Activated T-helper 9 cell treated with anti-CD3 and anti-CD28 coated beads, Interleukin-2, amount 50 U/mL, for 16 hours (primary cell): ENCODE data around the gene EFNB2.
A peak's percentile ranks its signal among the peaks of the same experiment; 100 is the strongest.

Experiments
- DNase-seq: peaks from one replicate; pipeline ENCODE4 v3.0.0-alpha.2; 2020; ENCODE audit warnings: low read depth

Gene EFNB2, protein sequence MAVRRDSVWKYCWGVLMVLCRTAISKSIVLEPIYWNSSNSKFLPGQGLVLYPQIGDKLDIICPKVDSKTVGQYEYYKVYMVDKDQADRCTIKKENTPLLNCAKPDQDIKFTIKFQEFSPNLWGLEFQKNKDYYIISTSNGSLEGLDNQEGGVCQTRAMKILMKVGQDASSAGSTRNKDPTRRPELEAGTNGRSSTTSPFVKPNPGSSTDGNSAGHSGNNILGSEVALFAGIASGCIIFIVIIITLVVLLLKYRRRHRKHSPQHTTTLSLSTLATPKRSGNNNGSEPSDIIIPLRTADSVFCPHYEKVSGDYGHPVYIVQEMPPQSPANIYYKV

DNA sequence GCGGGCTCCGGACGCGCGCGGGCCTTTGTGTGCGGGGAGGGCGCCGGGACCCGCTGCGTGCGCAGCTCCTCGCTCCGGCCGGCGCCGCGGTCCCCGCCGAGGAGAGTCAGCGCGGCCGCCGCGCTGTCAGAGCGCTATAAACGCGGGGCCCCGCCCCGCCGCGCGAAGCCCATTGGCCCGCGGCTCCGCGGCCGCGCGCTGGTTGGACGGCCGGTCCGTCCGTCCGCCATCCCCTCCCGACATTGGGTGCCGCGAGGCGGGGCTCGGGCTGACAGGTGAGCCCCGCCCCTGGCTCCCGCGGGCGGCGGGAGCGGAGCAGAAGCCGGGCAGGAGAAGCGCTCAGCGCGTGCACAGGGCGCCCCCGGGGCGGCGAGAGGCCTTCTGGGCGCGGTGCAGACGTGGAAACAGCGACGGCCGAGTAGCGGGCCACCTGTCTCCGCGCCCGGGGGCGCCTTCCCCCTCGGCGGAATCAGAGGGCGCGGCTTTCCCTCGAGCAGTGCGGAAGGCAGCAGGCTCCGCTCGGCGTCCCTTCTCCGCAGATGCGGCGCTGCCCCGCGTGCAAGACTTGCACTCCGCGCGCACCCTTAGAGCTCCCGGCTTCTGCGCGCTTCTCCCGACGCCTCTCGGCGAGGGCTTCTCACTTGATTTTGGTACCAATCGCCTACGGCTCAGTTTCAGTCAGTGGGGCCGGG, at the start of gene EFNB2:
TSS of gene EFNB2 (minus strand) at position 111 of the 692 bp plus-strand sequence. CDS start 698 bp downstream, outside the sequence.
- peak; percentile 82 for DNase-seq

GRCh38 chr13:106581225-106581624, 45.8 kb upstream of the EFNB2 start:
- no peak for DNase-seq

GRCh38 chr13:106575896-106576295, 40.4 kb upstream of the EFNB2 start:
- DNase-seq = no peak

- DNase-seq = no peak
Observed at GRCh38 chr13:106573868-106574267, 38.4 kb upstream of the EFNB2 start.

DNA sequence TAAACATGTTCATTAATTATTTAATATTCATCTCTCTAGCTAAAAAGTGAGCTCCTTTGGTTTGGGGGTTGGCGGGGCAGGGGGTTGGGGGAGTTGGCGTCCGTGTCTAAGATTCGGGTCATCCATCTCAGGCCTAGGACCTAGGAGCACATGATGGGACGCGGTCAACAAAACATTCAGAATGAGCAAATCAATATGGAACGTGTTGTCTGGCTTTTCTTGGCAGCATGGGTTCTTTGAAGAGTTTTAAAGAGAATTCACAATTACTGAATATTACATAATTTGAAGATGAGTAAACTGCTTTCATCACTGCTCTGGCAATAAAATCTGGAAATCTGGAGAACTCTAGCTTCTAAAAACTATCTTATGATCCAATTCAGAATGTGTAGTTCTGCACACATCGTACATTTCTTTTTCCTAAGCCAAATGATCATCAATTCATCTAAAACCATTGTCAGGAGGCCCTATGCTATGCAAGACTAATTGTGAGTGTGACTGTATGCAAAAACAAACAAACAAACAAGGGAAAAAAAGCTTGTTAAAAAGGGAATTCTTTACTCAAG, 37.9 kb upstream of the EFNB2 start:
- DNase-seq = no peak

DNA sequence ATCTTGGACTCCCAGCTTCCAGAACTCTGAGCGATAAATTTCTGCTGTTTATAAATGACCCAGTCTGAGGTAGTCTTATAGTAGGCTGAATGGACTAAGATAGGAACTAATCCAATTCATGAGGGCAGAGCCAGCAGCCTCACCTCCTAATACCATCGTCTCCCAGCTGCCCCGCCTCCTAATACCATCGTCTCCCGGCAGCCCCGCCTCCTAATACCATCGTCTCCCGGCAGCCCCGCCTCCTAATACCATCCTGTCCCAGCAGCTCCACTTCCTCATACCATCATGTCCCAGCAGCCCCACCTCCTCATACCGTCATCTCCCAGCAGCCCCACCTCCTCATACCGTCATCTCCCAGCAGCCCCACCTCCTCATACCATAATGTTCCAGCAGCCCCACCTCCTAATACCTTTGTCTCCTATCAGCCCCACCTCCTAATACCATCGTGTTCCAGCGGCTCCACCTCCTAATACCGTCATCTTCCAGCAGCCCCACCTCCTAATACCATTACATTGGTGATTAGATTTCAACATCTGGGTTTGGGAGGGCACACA, 34.9 kb upstream of the EFNB2 start:
- peak; percentile 65 for DNase-seq

GRCh38 chr13:106569233-106570095, 34.0 kb upstream of the EFNB2 start:
- no peak for DNase-seq

- no peak for DNase-seq
Observed at GRCh38 chr13:106568299-106569003, 33.0 kb upstream of the EFNB2 start.

DNA sequence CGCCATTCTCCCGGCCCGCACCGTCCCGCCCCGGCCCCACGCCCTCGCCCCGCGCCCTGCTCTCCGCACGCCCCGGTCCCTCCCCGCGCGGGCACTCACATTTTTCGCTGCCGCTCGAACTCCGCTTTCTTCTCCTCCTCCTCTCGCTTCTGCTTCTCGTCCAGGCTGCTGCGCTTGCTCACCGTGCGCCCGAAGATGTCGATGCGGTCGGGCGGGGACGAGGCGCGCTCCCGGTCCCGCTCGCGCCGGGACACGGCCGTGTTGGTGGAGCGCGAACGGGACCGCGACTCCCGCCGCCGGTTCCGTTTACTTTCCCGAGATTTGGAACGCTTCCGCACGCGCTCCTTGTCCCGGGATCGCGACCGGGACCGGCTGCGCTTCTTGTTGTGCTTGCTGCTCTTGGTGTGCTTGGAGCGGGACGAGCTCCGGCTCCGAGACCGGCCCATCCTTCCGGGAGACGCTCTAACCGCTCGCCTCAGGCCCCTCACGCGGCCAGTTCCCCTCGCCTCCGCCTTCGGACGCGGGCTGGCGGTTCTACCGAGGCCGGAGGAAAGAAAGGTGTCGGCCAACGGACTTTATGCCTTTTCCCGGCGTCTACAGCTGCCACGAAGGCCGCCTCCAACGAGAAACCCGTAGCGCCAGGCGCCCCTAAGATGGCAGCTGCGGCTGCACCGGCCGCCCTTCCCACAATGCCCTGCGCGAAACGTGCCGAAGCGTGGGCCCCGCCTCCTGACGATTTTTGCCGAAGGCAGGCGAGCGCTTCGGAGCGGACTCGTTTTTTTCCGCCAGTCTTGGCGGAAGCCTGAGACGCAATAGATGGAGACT, 32.2 kb upstream of the EFNB2 start, which contains the start of gene ARGLU1:
TSS of gene ARGLU1 (minus strand) at position 664 of the 825 bp plus-strand sequence. CDS start at position 446, 218 bp downstream.
- DNase-seq = peak; percentile 91

GRCh38 chr13:106566641-106567473, 31.4 kb upstream of the EFNB2 start:
- DNase-seq = no peak

DNA sequence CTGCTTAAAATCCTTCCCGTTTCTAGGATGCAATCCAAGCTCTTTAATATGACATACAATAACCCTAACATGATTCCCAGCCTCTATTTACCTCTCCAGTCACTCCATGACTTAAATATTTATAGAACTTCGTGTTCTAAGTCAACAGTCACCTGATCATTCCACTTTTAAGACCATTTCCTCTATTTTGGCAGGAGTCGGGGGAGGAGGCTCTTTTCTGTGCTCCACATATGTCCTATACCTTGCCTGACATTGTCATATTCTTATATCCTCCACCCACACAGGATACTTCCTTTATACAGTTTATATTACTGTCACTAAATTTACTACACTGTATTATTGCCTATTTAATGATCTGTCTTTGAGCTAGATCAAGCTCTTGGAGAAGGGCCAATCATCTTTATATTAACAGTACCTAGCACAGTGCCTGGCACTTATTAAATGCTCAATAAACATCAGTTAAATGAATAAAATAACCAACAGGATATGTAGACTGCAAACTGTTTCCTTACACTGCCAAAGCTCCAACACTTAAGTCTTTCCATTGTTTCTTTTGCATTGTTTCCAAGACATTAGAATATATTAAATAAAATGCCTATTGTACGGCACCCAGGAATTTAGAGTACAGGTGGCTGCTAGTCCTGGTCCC, 29.8 kb upstream of the EFNB2 start:
- DNase-seq = no peak

DNA sequence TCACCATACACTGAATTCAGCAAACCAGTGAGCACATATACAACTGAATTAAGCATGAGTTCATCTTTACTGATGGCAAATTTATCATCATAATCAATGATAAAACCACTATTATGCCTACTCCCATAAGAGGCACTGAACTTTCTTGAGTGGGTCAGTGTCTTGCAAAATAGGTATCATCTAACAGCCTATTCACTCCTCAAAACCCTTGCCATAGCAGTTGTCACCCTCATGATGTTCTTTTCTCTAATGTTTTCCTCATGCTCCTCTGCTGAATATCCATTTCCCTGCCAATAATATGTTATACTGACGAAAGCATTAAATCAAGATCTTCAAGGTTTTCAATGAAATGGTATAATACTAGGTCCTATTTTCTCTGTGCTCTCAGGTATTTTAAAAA, 26.8 kb upstream of the EFNB2 start:
- no peak for DNase-seq

- peak; percentile 12 for DNase-seq
Observed at GRCh38 chr13:106561551-106562170, 26.2 kb upstream of the EFNB2 start.

GRCh38 chr13:106560821-106561220, 25.4 kb upstream of the EFNB2 start:
- no peak for DNase-seq

DNA sequence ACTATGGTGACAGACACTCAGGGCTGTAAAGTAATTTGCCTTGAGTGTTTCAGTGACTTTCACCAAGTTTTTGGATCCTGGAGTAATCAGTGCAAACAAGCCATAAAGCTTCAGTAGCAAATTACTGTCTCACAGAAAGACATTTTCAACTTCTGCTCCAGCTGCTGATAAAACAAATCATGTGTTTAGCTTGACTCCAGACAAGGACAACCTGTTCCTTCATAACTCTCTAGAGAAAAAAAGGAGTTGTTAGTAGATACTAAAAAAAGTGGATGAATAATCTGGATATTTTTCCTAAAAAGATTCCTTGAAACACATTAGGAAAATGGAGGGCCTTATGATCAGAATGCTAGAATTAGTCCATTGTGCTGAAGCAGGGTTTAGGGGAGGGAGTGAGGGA, 23.1 kb upstream of the EFNB2 start:
- DNase-seq = no peak

- DNase-seq = no peak
Observed at GRCh38 chr13:106555631-106556328, 20.3 kb upstream of the EFNB2 start.

- DNase-seq = no peak
Observed at GRCh38 chr13:106551751-106552150, 16.3 kb upstream of the EFNB2 start.

GRCh38 chr13:106551350-106551749, 15.9 kb upstream of the EFNB2 start:
- no peak for DNase-seq
